ENCODE measurements around the gene FRMD4A.
A peak's percentile ranks its signal among the peaks of the same experiment; 100 is the strongest.

FRMD4A gene

DNA sequence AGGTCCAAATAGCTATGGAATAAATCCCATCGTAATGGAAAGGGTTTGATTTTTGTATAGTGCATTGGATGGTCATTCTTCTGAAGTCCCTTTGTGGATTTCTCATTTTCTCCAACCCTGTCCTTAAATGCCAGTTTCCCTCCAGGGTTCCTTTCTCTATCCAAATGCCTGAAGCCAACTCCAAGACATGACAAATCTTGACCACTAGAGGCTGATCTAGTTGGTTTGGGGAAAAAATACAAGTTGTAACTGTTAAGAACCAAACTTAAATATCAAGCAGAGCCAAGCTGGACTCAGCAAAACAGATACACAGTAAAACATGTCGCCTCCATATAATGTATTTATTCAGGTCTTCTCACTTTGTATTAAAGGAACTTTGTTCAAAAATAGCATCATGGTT, 28.7 kb downstream of the FRMD4A start:
- CTCF ChIA-PET = interaction anchor here (0.9 to 1.0 kb wide), 2 partner anchors 12 to 34 kb away, joined by 3 to 4 read pairs; no protein-coding TSS in a partner anchor
- POLR2A ChIA-PET = no interaction called here
- TF ChIP-seq BHLHE40 (IDR thresholded peaks at IDR 0.05; ENCODE audit: borderline replicate concordance) (no peak), ELF4 (IDR thresholded peaks at IDR 0.05) (no peak), FOXA1 (IDR thresholded peaks at IDR 0.05) (no peak), CTBP1 (IDR thresholded peaks at IDR 0.05; ENCODE audit: borderline replicate concordance) (no peak), ZNF384 (IDR thresholded peaks at IDR 0.05) (no peak), LEF1 (IDR thresholded peaks at IDR 0.05; ENCODE audit: borderline replicate concordance) (no peak), SUZ12 (IDR thresholded peaks at IDR 0.05) (no peak)
- peak; percentile 30 for DNase-seq (ENCODE audit: extremely low spot score)

DNA sequence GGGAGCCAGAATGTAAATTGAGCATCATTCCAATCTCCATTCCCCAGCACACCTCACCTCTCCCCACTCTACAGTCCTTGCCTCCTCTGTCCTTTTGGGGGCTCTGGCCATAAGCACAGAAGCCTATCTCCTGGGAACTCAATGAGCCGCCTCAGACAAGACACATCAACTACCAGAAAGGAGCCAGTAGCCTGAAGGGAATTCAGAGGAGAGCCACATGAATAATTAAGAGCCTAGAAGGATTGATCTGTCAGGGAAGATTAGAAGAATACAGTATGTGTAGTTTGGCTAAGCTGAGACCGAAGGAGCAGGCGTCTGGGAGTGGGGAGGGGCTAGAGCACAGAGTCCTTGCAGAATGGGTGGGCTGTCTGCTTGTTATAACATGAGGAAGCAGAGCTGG, 31.2 kb downstream of the FRMD4A start:
- no peak for TF ChIP-seq FOXA1 (IDR thresholded peaks at IDR 0.05)
- TF ChIP-seq SUZ12 (IDR thresholded peaks at IDR 0.05) = no peak
- TF ChIP-seq BHLHE40 (IDR thresholded peaks at IDR 0.05; ENCODE audit: borderline replicate concordance) = no peak
- no peak for TF ChIP-seq ARNT (IDR thresholded peaks at IDR 0.05)
- TF ChIP-seq, protein P1, sequence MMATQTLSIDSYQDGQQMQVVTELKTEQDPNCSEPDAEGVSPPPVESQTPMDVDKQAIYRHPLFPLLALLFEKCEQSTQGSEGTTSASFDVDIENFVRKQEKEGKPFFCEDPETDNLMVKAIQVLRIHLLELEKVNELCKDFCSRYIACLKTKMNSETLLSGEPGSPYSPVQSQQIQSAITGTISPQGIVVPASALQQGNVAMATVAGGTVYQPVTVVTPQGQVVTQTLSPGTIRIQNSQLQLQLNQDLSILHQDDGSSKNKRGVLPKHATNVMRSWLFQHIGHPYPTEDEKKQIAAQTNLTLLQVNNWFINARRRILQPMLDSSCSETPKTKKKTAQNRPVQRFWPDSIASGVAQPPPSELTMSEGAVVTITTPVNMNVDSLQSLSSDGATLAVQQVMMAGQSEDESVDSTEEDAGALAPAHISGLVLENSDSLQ (IDR thresholded peaks at IDR 0.05) = no peak
- no peak for TF ChIP-seq TARDBP (IDR thresholded peaks at IDR 0.05)
- TF ChIP-seq L3MBTL2 (conservative IDR thresholded peaks at IDR 0.05) = no peak
- TF ChIP-seq HDGF (IDR thresholded peaks at IDR 0.05; ENCODE audit: borderline replicate concordance) = no peak
- TF ChIP-seq FOXK2 (IDR thresholded peaks at IDR 0.05) = no peak
- TF ChIP-seq LEF1 (IDR thresholded peaks at IDR 0.05; ENCODE audit: borderline replicate concordance) = no peak
- no peak for TF ChIP-seq ZNF384 (IDR thresholded peaks at IDR 0.05)
- no peak for TF ChIP-seq FOXM1 (IDR thresholded peaks at IDR 0.05; ENCODE audit: borderline replicate concordance)
- no peak for TF ChIP-seq CTBP1 (IDR thresholded peaks at IDR 0.05; ENCODE audit: borderline replicate concordance)
- TF ChIP-seq ELF4 (IDR thresholded peaks at IDR 0.05) = no peak
- TF ChIP-seq SP1 (IDR thresholded peaks at IDR 0.05) = no peak
- TF ChIP-seq NFRKB (IDR thresholded peaks at IDR 0.05) = no peak
- POLR2A ChIA-PET = no interaction called here
- CTCF ChIA-PET = no interaction called here

GRCh38 chr10:14296065-14296709, 34.5 kb downstream of the FRMD4A start:
- no peak for TF ChIP-seq ARNT (IDR thresholded peaks at IDR 0.05)
- no peak for TF ChIP-seq TARDBP (IDR thresholded peaks at IDR 0.05)
- TF ChIP-seq FOXA1 (IDR thresholded peaks at IDR 0.05) = no peak
- no peak for TF ChIP-seq CTBP1 (IDR thresholded peaks at IDR 0.05; ENCODE audit: borderline replicate concordance)
- no peak for TF ChIP-seq SP1 (IDR thresholded peaks at IDR 0.05)
- no peak for TF ChIP-seq SUZ12 (IDR thresholded peaks at IDR 0.05)
- TF ChIP-seq ELF4 (IDR thresholded peaks at IDR 0.05) = no peak
- no peak for TF ChIP-seq NFRKB (IDR thresholded peaks at IDR 0.05)
- DNase-seq (ENCODE audit: extremely low spot score) = no peak
- CTCF ChIA-PET = interaction anchor here (0.6 kb wide), 1 partner anchor 75 kb away, joined by 3 read pairs; no protein-coding TSS in a partner anchor
- POLR2A ChIA-PET = no interaction called here

More for the DNA sequence above, 31.2 kb downstream of the FRMD4A start:
- DNase-seq (ENCODE audit: extremely low spot score) = no peak

GRCh38 chr10:14294347-14295059, 36.2 kb downstream of the FRMD4A start:
- CTCF ChIA-PET = no interaction called here
- POLR2A ChIA-PET = no interaction called here

DNA sequence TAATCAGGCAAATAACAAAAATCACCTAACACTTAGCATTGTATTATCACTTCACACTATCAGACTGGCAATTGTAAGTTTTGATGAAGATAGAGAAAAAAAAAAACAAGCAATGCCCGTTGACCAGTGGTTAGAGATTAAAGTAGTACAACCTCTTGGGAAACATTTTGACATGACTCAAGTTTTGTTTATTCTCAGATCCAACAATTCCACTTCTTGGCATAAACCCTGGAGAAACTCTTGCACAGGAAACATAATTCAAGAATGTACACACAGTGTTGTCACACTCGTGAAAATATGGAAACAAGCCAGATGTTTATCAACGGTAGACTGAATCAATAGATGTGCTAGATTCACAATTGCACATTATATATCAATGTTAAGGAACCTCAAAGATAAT, 37.2 kb downstream of the FRMD4A start:
- ChIA-PET CTCF (no interaction called here), POLR2A (no interaction called here)
- TF ChIP-seq HDGF (IDR thresholded peaks at IDR 0.05; ENCODE audit: borderline replicate concordance) (no peak), TARDBP (IDR thresholded peaks at IDR 0.05) (no peak), ZNF384 (IDR thresholded peaks at IDR 0.05) (no peak), FOXA1 (IDR thresholded peaks at IDR 0.05) (no peak), L3MBTL2 (conservative IDR thresholded peaks at IDR 0.05) (no peak), CTBP1 (IDR thresholded peaks at IDR 0.05; ENCODE audit: borderline replicate concordance) (no peak), FOXK2 (IDR thresholded peaks at IDR 0.05) (no peak), SUZ12 (IDR thresholded peaks at IDR 0.05) (no peak)
- no peak for DNase-seq (ENCODE audit: extremely low spot score)

More at GRCh38 chr10:14294347-14295059, 36.2 kb downstream of the FRMD4A start:
- no peak for DNase-seq (ENCODE audit: extremely low spot score)
- no peak for TF ChIP-seq TARDBP (IDR thresholded peaks at IDR 0.05)
- TF ChIP-seq FOXK2 (IDR thresholded peaks at IDR 0.05) = no peak
- TF ChIP-seq, protein P1 (IDR thresholded peaks at IDR 0.05) = no peak
- no peak for TF ChIP-seq SUZ12 (IDR thresholded peaks at IDR 0.05)
- no peak for TF ChIP-seq LEF1 (IDR thresholded peaks at IDR 0.05; ENCODE audit: borderline replicate concordance)
- TF ChIP-seq ELF4 (IDR thresholded peaks at IDR 0.05) = no peak
- TF ChIP-seq FOXA1 (IDR thresholded peaks at IDR 0.05) = no peak

DNA sequence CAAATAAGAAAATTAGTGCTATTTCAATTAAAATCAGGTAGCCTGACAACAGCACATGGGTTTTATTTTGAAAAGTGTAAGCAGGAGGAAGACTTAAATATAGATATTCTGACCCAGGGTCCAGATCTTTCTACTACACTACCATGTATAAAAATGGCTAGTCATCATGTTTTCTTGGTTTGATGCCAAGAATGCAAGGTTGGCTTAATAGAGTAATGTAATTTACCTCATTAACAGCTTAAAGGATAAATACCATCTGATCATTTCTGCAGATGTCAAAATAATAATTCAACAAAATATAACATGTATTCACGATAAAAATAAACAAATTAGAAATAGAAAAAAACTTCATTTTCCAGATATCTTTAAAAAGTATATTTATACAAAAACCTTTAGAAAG, 39.4 kb downstream of the FRMD4A start:
- POLR2A ChIA-PET = no interaction called here
- TF ChIP-seq SUZ12 (IDR thresholded peaks at IDR 0.05) = no peak
- TF ChIP-seq L3MBTL2 (conservative IDR thresholded peaks at IDR 0.05) = no peak
- TF ChIP-seq HDGF (IDR thresholded peaks at IDR 0.05; ENCODE audit: borderline replicate concordance) = no peak
- no peak for TF ChIP-seq ZNF384 (IDR thresholded peaks at IDR 0.05)
- CTCF ChIA-PET = no interaction called here
- no peak for DNase-seq (ENCODE audit: extremely low spot score)

GRCh38 chr10:14285941-14286560, 44.7 kb downstream of the FRMD4A start:
- POLR2A ChIA-PET = no interaction called here
- DNase-seq (ENCODE audit: extremely low spot score) = no peak
- TF ChIP-seq HDGF (IDR thresholded peaks at IDR 0.05; ENCODE audit: borderline replicate concordance) (no peak), NFRKB (IDR thresholded peaks at IDR 0.05) (no peak), FOXA1 (IDR thresholded peaks at IDR 0.05) (no peak), ZNF384 (IDR thresholded peaks at IDR 0.05) (no peak), SP1 (IDR thresholded peaks at IDR 0.05) (no peak), ARNT (IDR thresholded peaks at IDR 0.05) (no peak), L3MBTL2 (conservative IDR thresholded peaks at IDR 0.05) (no peak), BHLHE40 (IDR thresholded peaks at IDR 0.05; ENCODE audit: borderline replicate concordance) (no peak), SUZ12 (IDR thresholded peaks at IDR 0.05) (no peak), ELF4 (IDR thresholded peaks at IDR 0.05) (no peak), TARDBP (IDR thresholded peaks at IDR 0.05) (no peak), FOXK2 (IDR thresholded peaks at IDR 0.05) (no peak), FOXM1 (IDR thresholded peaks at IDR 0.05; ENCODE audit: borderline replicate concordance) (no peak), LEF1 (IDR thresholded peaks at IDR 0.05; ENCODE audit: borderline replicate concordance) (no peak)
- TF ChIP-seq, protein P1 (IDR thresholded peaks at IDR 0.05) = no peak
- CTCF ChIA-PET = no interaction called here
